HG02571 (cell line): Measurements from ENCODE around the gene KLF11.
A peak's percentile ranks its signal among the peaks of the same experiment; 100 is the strongest.
"Not testable (repeated sequence)": the region's sequence is repeated elsewhere in the genome, so short reads cannot be mapped to it uniquely, and the experiment has no call there.

Experiments
- ATAC-seq: cut with Tn5 transposase; IDR thresholded peaks from one replicate; pipeline ENCODE4 v1.9.1; 2021; ENCODE audit warnings: mild to moderate bottlenecking, moderate library complexity; ENCODE audit not compliant: unreplicated experiment

KLF11 gene

DNA sequence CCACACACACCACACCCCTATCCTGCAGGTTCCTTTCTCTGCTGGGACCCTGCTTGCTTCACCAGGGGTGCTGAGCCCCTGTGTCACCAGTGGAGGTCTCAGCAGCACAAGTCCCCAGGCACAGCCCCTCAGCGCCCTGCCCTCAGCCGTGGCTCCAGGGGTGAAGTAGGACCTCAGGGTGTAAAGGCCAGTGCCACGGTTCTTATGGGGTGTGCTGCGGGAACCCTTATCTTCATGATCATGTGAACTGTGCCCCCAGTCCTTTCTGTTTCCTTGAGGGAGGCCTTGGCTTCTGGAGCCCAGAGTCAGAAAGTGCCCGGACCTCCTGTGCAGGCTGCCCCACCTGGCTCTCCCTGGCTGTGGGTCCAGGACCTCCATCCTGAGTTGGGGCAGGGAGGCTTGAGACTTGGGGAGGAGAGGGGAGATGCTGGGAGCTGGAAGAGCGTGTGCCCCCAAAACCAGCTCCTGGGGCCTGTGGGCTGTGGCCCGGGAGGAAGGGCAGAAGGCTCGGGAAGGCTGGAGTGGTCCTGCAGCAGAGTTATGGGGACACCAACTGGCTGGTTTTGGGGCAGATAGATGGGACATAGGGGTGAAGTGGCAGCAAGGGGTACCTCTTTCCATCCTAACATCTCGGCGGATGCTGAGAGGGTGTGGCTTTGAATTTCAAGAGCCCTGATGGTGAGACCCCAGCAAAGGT is 20.2 kb upstream of the KLF11 start:
- no peak for ATAC-seq

- no peak for ATAC-seq
Measured at GRCh38 chr2:10026940-10027569, 16.3 kb upstream of the KLF11 start.

DNA sequence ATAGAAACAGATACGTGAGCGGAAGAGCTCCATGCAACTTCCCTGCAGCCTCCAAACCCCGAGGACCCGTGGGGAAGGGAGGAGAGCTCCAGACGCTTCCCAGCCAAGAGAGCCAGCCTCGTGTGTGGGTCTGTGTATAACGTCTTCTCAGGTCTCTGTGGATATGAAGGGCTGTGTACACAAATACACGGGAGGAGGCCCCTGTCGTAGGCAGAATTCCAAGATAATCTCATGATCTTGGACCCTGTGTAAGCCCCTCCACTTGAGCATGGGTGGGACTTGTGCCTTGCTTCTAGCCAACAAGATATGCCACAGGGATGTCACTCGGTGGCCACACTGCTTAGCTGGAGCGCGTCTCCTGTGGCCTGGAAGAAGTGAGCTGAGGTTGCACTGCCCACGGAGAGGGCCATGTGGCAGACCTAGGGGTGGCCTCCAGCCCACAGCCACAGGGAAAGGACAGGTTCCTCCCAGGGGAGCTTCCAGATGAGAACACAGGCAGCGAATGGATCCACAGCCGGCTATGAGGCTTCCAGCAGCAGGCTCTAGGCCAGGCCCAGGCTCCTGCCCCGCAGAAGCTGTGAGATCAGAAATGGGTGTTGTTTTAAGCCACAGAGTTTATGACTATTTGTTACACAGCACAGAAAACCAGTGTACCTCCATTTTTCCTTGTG is 15.6 kb upstream of the KLF11 start:
- ATAC-seq: no peak

- ATAC-seq: no peak
Measured at GRCh38 chr2:10028407-10028987, 14.9 kb upstream of the KLF11 start.

- ATAC-seq: peak; percentile 75
Measured at GRCh38 chr2:10028988-10029874, 14.1 kb upstream of the KLF11 start.

DNA sequence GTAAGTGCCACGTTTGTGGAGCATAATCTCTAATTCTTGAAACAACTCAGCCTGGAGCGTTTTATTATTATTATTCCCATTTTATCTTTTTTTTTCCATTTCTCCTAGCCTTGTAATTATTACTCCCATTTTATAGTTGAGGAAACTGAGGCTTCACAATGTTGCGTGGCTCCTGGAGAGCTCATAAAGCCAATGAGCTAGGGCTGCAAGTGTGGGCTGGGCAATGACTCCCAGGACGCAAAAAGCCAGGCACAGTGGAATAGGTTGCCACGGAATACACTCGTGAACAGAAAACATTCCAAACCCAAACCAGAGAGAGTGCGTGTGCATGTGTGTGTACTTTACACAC is 13.5 kb upstream of the KLF11 start:
- no peak for ATAC-seq

DNA sequence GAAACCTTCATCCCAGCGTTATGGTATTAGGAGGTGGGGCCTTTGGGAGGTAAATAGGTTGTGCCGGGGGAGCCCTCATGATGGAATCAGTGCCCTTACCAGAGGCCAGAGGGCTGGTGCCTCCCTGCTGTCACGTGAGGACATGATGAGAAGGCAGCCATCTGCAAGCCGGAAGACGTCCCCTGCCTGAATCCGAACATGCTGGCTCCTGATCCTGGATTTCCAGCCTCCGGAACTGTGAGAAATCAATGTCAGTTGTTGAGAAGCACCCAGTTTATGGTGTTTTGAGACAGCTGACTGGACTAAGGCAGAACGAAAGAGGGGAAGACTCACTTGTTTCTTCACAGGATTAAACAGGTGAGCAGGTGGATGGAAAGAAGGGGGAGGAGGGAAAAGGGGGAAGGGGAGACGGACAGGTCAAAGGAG is 13.0 kb upstream of the KLF11 start:
- ATAC-seq: no peak

DNA sequence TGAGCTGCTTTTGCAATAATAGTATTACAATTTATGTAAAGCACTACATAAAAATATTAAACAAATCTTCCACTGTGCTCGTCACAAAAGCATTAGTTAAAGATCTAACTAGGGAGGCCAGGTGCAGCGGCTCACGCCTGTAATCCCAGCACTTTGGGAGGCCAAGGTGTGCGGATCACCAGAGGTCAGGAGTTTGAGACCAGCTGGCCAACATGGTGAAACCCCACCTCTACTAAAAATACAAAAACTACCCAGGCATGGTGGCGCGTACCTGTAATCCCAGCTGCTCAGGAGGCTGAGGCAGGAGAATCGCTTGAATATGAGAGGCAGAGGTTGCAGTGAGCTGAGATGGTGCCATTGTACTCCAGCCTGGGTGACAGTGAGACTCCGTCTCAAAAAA is 12.6 kb upstream of the KLF11 start:
- not testable (repeated sequence) for ATAC-seq

DNA sequence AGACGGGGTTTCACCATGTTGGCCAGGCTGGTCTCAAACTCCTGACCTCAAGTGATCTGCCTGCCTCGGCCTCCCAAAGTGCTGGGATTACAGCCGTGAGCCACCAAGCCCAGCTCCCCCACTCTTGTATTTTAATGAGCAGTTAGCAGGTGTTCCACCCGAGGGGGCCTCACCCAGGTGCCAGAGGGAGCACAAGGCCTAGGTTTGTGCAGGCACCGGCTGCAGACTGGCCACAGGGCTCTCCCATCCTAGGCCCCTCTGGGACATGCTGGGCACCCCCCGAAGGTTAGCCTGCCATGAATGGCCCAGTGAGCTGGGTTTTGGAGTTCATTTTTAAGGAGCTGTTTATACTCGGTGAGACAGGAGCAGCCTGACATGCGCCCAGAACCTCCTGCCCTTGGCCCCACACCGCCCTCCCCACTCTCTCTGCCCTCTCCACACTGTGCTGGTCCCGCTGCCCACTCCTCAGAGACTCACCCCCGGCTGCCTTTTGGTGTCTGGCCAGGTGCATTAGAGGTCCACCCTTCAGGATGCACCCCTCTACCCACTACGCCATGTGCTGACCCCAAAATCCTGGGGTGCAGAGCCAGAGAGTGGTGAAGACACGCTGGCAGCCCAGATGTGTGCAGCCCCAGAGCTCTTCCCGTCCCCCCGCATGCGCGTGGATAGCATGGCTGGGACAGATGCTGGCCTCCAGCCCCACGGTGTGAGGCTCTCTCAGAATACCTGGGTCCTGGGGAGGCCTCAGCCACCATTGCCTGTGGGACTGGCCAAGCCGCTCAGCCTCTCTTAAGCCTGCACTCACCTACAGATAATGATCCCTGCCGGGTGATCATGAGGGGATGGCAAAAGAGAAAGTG is 11.2 kb upstream of the KLF11 start:
- ATAC-seq: no peak

- ATAC-seq: no peak
Measured at GRCh38 chr2:10032746-10033105, 10.6 kb upstream of the KLF11 start.

DNA sequence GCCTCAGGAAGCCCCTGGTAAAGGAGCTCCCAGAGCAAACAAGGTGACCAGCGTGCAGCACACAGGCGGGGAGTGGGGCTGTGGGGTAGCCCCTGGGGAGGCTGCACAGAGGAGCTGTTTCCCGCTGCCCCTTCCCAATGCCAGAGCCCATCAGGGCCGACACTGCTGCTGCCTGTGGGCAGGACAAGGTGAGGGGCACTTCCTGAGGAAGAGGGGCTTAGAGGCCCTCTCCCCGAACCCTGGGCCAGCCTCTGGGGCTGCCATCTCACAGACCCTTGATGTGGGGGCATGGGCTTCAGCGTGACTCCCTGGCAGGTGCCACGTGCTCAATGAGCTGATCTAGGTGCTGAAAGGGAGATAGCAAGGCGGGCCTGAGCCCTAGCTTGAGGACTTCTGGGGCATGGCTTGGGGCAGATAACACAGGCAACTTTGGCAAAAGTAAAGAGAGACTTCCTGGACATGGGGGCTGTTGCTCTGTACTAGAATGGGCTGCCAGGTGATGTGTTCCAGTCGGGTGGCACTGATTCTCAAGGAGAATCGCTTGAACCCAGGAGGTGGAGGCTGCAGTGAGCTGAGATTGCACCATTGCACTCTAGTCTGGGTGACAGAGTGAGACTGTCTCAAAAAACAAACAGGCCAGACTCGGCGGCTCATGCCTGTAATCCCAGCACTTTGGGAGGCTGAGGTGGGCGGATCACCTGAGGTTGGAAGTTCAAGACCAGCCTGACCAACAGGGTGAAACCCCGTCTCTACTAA is 9.9 kb upstream of the KLF11 start:
- ATAC-seq: no peak

DNA sequence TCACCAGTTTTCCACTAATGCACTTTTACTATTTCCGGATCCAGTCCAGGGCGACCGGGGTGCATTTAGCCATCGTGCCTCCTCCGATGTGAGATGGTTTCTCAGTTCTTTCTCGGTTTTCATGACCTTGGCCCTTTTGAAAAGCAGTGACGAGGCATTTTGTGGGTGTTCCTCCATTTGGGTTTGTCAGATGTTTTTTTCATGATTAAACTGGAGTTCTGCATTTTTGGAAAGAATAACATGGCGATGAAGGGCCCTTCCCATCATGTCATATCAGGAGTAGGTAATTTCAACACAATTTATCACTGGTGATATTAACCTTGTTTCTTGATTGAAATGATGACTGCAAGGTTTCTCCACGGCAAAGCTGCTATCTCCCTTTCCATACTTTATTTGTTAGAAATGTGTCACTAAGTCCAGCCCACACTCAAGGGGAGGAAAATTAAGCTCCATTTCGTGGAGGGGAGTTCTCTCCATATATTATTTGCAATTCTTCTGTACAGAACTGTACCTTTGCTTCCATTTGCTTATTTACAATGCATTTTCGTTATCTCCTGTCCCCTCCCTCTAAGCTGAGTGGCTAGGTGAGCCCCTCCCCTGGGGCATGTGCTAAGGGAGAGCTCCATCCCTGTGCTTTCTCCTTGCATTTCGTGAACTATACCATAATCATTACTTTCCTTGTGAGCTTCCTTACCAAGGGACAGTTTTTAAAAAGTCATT is 8.9 kb upstream of the KLF11 start:
- ATAC-seq: no peak

DNA sequence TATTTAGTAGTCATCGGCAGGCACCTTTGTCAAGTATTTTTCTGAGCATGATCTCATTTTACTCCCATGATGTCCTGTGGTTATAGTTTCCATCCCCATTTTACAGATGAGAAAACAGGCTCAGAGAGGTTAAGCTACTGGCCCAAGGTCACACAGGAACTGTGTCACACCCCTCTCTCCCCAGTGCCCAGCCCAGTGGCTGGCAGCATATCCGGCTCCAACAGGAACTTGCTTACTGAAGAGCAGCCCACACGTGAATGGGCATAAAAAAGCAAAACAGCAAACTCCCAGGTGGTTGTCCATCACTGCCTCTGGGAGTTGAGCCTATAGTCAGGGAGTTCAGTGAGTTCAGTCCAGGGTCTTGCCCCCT is 8.3 kb upstream of the KLF11 start:
- no peak for ATAC-seq

DNA sequence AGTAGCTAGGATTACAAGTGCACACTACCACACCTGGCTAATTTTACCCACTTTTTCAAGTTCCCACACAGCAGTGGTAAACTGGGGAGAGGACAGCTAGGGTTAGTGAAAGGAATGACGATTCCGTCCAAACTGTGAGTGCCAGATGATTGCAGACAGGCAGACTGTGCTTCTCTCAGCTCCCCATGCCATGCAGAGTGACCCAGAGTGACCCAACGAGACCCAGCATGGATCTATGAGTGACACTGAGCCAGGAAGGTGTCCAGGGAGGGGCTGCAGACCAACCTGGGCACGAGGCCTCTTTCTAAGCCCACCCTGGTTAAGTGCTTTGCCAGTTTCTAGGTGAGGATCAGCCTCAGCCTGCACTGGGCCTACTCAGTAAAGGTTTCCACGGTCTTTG is 7.7 kb upstream of the KLF11 start:
- no peak for ATAC-seq

DNA sequence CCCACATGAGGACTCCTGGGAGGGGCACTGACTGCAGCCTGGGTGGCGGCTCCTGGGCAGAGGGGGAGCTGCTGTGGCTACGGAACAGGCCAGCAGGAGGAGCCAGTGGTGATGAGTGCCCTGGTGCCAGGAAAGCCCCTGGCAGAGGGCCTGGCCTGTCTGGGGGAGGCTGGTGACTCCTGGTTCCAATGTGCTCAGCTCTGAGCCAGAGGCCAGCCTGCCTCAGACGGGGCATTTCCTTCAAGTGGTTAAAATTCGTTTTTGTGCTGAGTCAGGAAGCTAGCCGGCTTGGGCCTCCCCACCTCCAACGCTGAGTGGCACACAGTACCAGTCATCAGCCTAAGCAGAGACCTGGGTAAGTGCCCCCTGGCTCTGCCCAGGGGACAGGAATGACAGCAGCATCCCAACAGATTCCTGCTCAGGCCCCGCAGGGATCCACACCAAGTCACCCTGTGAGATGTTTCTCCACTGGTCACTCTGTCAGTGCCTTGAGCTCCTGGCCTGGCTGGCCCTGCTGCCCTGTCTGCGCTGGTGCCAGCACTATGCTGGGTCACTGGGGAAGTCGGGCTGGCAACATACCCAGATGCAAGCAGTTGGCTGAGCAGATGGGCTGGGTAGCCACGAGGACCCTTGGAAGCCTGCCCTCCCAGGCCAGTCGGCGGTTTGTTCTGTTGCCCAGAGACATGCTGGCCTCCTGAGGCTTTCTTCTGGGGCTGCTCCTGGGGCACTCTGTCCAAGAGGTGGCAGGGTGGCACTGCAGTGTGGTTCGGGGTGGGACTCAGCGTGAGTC is 7.1 kb upstream of the KLF11 start:
- no peak for ATAC-seq

DNA sequence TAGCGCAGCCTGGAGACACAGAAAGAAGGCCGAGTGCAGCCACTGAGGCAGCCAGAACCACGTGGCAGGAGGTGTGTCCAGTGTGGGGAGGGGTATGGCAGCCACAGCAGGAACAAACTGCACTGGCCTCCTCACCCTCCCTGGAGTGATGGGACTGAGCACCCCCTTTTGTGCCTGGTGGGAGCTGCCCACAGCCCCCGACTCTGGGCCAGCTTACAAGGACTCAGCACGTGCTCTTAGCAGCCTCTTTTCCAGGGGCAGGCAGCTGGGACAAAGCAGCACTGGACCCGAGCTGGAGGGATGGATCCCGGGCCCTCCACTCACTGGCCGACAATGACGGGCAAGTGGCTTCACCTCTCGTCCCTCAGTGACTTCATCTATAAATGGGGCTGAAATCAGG is 5.2 kb upstream of the KLF11 start:
- no peak for ATAC-seq

DNA sequence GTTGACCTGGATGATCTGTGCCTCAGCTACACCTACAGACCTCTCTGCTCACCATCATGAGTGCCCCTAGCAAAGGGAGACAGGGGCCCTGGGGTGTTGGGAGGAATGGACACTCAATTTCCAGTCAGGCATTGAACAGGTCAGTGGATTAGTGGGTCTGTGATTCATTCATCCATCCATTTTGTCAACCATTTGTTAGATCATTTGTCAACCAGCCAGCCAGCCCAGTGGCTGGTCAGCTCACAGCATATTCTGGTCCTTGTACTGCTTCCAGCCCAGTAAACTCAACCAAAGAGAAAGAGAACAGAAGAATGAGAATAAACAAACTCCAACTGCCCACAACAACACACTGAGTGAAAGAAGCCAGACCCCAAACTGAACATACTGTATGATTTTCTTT is 4.6 kb upstream of the KLF11 start:
- ATAC-seq: no peak
